ENCODE results near the gene BSDC1. TPM values are rescaled to one million over a fixed set of nuclear protein-coding genes. Genes with fewer than 3 reads are reported as not detected.
A peak's percentile ranks its signal among the peaks of the same experiment; 100 is the strongest.
"Not testable (repeated sequence)": the region's sequence is repeated elsewhere in the genome, so short reads cannot be mapped to it uniquely, and the experiment has no call there.

BSDC1 gene
- polyA plus RNA-seq, 10 donors, result 34.3 to 43.8 (median 40.0) TPM

- peak; percentile 32 to 81 (median 54) for DNase-seq
Measured at GRCh38 chr1:32361674-32362473, 32.4 kb downstream of the BSDC1 start.

GRCh38 chr1:32361308-32361673 lies 33.0 kb downstream of the BSDC1 start:
- peak in 1 of 3 donors; percentile 46 for DNase-seq

- DNase-seq, result no peak
Measured at GRCh38 chr1:32358435-32358834, 35.8 kb downstream of the BSDC1 start.

- DNase-seq, result no peak
Measured at GRCh38 chr1:32357614-32358013, 36.6 kb downstream of the BSDC1 start.

- no peak for DNase-seq
Measured at GRCh38 chr1:32356478-32356877, 37.8 kb downstream of the BSDC1 start.

- DNase-seq, result not testable (repeated sequence)
Measured at GRCh38 chr1:32355778-32356177, 38.5 kb downstream of the BSDC1 start.

DNA sequence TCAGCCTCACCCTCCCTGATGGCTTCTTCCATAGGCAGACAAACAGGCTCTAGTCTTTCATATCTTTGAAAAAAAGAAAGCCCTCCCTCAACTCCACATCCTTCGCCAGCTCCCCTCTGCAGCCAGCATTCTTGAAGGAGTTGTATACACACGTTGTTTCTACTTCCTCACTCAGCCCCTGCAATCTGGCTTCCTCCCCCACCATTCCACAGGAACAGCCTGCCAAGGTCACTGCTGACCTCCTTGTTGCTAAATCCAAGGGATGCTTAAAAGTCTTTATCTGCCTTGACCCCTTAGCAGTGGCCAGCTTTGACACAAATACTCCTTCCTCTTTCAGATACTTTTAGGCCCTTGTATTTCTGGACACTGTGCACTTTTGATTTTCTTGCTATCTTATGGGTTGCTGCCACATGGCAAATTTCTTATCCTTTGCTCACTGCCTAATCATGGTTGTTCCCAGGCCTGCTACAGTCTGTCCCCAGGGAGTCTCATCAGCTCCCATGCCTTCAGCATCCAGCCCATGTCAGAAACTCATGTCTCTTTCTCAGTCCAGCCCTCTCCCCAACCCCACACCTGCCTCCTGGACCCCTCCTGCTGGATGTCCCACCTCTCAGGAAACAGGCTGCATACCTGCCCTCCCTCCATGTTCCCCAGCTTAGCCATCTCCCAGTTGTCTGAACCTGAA lies 40.2 kb downstream of the BSDC1 start:
- peak in 1 of 3 donors; percentile 67 for DNase-seq

GRCh38 chr1:32353431-32353830 lies 40.8 kb downstream of the BSDC1 start:
- no peak for DNase-seq

- no peak for DNase-seq
Measured at GRCh38 chr1:32352831-32353383, 41.3 kb downstream of the BSDC1 start.

DNA sequence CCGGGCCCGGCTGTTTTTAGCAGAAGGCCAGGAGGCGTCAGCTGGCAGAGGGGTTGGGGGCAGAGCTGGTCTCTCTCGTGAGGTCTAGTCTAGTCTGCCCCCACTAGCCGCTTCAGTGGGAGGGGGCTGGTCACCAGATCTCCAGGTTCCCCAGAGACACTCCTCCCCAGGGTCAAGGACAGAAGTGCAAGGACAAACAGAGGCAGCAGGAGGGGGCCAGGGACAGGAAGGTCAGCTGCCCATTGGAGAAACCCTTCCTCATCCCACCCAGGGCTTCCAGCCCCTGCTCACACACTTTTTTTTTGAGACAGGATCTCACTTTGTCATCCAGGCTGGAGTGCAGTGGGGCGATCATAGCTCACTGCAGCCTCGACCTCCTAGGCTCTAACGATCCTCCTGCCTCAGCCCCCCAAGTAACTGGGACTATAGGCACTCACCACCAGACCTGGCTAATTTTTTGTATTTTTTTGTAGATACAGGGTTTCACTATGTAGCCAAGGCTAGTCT lies 41.9 kb downstream of the BSDC1 start:
- no peak for DNase-seq

- peak; percentile 95 to 98 (median 97) for DNase-seq
Measured at GRCh38 chr1:32351399-32352238, 42.6 kb downstream of the BSDC1 start.

DNA sequence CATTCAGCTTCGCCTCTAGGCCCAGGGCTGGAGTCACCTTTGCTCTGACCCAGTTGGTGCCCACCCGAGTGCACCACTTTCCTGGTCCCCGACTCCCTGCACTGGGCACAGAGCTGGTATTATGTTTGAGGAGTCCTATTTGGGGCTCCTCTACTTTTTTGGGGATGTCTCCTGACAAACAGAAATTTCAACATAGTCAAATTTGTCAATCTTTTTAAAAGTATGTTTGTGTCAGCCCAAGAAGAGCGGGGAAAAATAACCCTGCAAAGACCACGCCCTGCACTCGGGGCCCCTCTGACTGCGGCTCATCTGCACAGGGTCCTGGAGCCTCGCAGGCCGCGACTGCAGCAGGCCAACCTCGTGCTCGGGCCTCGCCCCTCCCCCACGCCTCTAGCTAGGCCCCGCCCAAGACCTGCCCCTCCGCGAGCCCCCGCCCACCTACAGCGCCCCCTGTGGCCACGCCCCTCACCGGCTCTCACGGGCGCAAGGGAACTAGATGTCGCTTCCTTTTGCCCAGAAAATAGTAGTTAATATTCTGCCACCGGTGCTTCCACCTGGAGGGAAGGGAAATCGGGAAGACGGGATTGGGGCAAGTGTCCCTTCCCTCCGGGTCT lies 43.3 kb downstream of the BSDC1 start:
- no peak for DNase-seq

DNA sequence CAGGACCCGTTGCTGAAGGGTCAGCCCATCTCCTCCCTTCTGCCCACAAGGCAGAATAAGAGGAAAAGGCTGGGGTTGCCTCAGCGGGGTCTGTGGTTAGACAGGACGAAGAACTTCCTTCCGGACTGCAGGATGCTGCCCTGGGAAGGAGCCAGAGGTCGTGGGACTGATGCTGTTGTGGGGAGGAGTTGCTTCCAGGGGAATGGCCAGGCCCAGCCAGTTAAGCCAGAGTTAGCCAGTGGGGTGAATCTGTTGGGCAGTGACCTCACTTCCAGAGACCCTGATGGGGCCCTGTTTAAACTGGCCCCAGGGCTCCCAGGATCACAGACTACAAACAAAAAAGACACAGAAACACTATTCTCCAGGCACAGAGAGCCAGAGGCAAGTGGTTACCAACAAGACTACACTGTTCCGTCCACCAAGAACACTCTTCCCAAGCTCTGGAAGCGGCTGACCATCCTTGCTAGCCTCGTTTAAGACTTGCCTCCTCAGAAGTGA lies 45.0 kb downstream of the BSDC1 start:
- no peak for DNase-seq

DNA sequence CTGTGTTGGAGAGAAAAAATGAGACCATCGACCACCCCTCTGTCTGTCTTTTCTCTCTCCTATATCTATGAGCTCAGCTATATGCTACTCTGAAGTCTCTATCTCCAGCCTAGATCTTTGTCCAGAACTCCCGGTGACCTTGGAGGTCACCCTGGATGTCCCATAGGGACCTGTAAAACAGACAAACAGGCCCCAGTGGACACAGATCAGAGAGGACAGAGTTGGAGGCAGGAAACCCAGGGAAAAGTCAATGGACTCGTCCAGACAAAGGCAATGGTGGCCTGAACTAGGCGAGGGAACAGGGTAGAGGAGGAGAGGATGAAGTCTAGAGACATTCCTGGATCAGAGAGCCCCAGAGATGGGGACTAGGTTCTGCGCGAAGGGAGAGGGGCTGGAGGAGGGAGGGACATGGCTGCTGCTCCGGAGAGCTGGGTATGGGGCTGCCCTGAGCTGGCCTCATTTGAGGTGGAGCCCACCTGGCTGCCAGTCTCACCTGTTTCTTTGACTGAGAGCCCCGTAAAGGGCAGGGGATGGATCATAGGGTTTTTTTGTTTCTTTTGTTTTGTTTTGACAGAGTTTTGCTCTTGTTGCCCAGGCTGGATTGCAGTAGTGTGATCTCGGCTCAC lies 47.6 kb downstream of the BSDC1 start:
- no peak for DNase-seq

GRCh38 chr1:32345289-32345827 lies 48.9 kb downstream of the BSDC1 start:
- DNase-seq, result no peak

GRCh38 chr1:32342704-32343103 lies 51.5 kb downstream of the BSDC1 start:
- no peak for DNase-seq

- DNase-seq, result no peak
Measured at GRCh38 chr1:32341971-32342370, 52.3 kb downstream of the BSDC1 start.

DNA sequence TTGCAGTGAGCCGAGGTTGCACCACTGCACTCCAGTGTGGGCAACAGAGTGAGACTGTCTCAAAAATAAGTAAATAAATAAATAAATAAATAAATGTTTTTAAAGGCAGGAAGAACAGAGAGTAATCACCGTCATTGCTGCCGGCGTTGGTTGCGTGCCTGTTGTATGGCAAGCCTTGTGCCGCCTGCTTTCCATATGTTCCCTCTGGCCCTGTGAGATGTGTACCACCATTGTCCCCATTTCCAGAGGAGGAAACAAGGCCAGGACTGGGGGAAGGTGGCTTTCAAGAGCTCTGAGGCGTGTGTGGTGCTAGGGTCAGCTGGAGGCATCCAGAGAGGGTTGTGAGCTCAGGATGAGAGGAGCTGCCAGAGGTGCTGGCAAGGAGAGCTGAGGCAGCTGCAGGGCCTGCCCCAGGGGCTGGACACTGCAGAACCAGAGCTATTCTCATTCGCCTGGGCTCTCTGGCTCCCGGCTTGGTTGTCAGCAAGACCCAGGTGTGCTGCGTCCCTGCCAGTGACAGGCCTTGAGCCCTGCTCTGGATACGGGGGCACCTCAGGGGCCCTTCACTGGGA lies 53.0 kb downstream of the BSDC1 start:
- peak in 1 of 3 donors; percentile 55 for DNase-seq

GRCh38 chr1:32339363-32339978 lies 54.8 kb downstream of the BSDC1 start:
- DNase-seq, result no peak

Measured in muscle of back (tissue), 11 donors.